C4-2B (cell line): ENCODE measurements around the gene PCLAF.

Experiments
- CTCF ChIP-seq: fragments of 450-650 bp; conservative IDR thresholded peaks from 2 replicates; pipeline ENCODE4 v1.5.1; 2017; ENCODE audit warnings: mild to moderate bottlenecking
- ZFX ChIP-seq: fragments of 450-650 bp; IDR thresholded peaks from 2 replicates; pipeline ENCODE4 v1.6.1; 2017

DNA sequence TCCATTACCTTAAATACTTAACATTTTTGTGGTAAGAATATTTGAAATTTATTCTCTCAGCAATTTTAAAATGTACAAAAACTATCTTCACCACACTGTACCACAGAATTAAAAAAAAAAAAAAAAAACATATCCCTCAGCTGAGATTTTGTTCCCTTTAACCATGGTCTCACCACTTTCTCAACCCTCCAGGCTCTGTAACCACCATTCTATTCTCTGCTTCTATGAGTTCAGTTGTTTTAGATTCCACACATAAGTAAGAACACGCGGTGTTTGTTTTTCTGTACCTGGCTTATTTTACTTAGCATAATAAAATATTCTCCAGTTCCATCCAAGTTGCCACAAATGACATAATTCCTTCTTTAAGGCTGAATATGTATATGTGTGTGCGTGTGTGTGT, 66.8 kb downstream of the PCLAF start:
- TF ChIP-seq CTCF, result no peak
- TF ChIP-seq ZFX, result no peak
